Stimulated activated CD4-positive, alpha-beta T cell treated with anti-CD3 and anti-CD28 coated beads, TNF-alpha, amount 100 ng/mL, for 24 hours (primary cell): ENCODE measurements around the gene ABCG8.

Experiments
- DNase-seq, 3 experiments: peaks; one replicate each; pipeline ENCODE4 v3.0.0-alpha.2; 2020; ENCODE audit warnings: low read depth in 3 of 3

Gene ABCG8

DNA sequence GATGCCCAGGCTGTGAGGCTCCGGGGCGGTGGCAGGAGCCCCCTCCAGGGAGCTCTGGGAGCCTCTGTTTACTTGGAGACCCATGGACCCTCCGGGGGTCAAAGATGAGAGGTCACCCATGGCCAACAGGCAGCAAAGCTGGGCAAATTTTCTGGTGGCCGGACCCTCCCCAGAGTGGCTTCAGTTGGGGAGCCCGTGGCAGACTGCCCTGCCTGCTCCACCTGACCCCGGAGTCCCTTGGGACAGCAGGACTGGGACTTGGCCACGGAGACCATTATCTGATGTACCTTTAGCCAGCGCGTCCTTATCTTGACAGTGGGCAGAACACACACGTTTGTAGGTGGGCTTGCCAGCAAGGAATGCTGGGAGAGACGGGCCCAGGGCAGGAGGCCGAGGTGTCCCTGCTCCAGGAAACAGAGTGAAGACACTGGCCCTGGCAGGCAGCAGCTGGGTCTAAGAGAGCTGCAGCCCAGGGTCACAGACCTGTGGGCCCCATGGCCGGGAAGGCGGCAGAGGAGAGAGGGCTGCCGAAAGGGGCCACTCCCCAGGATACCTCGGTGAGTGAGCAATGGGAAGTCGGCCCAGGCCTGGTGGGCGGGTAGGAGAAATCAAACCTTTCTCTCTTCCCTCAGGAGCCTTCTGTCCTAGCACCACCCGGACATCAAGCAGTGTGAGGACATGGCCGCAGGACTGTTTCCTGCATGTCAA, at the start of gene ABCG8, which contains the start of gene ABCG5:
TSS of gene ABCG8 (plus strand) at position 412 of the 708 bp plus-strand sequence. CDS start at position 495, 83 bp downstream.
TSS of gene ABCG5 (minus strand) at position 280 of the 708 bp plus-strand sequence. CDS start at position 120, 160 bp downstream.
- DNase-seq = no peak

DNA sequence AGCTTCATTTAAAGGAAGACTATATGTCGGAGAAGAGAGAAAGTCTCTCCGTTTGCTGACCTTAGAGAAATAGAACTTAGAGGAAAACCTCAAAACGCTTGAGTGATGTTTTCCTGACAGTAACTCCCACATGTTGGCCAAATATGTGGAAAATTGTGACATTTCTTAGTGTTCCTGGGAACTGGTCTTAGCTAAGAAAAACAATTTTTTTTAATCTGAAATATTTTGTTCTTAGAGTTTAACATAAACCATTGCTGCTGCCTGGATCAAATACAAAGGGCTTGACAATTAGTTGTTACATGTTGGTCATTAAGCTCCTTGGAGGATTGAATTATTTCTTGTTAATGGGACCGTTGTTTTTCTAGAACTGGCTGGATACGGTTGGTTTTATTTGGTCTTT, 48.6 kb upstream of the ABCG8 start:
- no peak for DNase-seq

DNA sequence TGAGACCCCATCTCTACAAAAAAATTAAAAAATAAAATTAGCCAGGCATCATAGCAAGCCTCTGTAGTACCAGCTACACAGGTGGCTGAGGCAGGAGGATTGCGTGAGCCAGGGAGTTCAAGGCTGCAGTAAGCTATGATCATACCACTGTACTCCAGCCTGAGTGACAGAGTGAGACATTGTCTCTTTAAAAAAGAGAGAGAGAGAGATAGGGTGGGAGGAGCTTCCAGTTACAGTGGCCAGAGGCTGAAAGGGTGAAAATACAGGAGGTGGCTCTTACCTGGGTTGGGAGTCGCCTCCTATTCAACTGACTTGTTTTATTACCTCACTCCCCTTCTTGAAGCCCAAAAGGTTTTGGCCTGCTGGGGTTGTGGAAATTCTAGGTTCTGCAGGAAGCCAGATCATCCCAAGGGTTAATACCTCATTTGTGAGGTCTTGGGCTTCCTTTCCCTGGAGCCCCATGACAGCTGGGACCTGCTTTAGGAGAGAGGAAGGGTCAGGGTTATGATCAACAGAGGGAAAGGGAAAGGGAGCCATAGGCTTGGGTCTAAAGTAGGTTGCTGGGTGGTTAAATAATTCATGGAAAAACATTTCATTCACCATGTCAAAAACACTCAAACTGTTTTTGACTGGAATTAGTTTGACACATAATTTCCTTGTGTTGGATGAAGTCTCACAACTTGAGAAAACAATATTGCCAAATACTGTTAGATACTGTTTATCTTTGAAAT, 47.6 kb upstream of the ABCG8 start:
- DNase-seq = no peak

DNA sequence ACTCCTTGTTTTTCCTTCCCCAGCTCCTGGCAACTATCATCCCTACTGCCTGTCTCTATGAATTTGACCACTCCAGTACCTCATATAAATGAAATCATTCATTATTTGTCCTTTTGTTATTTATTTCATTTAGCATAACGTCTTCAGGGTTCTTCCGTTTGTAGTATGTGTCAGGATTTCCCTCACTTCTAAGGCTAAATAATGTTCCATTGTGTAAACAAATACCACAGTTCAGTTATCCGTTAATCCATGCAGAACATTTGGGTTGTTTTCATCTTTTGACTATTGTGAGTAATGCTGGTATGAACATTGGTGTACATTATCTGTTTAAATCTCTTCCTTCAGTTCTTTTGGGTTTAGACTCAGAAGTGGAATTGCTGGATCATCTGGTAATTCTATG, 46.1 kb upstream of the ABCG8 start:
- DNase-seq = no peak

DNA sequence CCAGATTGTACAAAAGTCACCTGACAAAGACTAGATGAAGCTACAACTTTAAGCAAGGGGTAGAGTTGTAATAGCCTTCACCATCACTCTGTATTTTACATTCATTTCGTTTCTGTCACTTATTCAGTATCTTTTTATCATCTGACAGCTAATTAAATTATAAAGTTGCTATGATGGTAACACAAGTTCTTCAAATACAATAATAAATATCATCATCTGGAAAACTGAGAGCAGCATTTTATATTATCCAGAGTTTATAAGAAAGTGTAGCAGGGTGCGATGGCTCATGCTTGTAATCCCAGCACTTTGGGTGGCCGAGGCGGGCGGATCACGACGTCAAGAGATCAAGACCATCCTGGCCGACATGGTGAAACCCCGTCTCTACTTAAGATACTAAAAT, 43.8 kb upstream of the ABCG8 start:
- no peak for DNase-seq

DNA sequence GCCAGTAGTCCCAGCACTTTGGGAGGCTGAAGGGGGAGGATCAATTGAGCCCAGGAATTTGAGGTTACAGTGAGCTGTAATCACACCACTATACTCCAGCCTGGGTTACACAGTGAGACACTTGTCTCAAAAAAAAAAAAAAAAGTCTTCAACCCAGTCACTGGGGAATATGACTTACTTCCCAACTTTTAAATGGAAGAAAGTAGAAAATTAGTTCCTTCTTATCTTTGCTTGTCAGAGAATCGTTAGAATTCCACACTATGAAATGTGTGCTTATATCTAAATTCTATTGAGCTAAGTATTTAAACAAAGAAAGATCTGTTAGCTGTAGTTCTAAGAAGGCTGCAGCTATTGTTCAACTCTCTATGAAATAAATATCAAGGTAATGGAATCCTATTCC, 42.6 kb upstream of the ABCG8 start:
- no peak for DNase-seq

DNA sequence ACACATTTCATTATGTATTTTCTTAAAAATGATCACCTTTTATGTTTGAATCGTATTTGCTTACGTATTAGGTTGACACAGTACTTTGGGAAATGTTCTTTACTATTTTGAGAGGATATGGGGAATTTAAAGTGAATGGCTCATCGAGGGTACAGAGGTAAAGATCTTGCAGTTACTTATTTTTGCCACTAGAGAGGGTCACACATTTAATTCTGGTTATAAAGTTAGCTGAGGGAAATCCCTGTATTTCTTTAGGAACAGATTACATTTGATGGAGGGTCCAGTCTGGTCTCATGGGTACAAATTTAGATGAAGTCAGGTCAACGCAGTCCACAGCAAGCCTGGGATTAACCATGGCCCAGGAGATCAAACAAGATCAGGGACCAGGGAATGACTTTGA, 40.5 kb upstream of the ABCG8 start:
- no peak for DNase-seq

DNA sequence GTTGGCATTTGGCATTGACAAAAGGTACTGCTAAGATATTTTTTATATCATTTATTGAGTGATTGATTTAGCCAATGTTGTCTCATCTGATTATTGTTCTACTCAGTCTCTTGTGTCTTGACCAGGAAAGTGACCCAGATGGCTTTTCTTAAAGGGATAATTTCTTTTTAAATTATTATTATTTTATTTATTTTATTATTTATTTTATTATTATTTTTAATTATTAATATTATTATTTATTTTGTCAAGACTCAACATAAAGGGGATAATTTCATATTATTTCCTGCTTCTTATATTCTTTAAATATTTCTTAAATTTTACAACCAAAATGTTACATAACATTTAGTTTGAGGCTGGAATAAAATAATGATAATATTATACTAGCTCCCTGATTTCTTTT, 37.9 kb upstream of the ABCG8 start:
- DNase-seq = no peak

DNA sequence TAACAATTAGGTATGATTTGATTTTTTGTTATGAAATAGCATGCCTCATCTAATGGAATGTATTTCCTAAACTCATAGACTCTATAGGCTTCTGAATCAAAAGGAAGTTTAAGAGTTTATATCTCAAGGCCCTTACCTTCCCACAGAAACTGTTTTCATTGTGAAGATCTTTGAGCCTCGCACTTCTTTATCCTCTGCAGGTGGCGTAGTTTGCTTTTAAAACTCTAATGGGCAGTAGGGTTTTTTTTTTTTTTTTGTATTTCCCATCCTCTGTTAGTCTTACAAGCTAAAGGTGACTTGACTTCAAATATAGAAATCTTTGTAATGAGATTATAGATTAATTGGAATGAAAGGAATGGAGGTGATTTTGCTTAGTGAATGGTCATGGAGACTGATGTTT, 36.6 kb upstream of the ABCG8 start:
- no peak for DNase-seq

DNA sequence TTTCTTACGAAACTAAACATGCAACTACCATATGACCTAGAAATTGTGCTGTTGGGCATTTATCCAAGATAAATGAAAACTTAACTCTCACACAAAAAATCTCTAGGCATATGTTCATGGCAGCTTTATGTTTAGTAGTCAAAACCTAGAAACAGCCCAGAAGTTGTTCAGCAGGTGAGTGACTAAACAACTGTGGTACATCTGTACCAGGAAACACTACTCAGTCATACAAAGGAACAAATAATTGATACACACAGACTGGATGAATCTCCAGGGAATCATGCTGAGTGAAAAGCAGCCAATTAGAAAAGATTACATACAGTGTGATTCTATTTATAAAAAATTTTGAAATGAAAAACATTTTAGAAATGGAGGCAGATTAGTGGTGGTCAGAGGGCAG, 35.7 kb upstream of the ABCG8 start:
- no peak for DNase-seq

DNA sequence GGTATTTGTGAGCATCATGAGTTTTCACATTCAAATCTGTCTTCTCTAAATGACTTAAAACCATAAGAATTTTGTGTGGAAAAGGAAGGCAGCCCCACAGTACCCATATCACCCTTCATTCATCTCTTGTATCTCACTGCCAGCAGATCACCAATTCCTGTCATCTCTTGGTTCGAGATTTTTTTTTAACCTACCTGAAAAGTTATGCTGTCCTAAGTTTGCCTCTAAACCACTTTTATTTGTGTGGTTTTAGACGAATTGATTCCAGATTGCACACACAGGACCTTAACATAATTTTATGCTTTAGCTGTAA, 32.1 kb upstream of the ABCG8 start:
- no peak for DNase-seq

DNA sequence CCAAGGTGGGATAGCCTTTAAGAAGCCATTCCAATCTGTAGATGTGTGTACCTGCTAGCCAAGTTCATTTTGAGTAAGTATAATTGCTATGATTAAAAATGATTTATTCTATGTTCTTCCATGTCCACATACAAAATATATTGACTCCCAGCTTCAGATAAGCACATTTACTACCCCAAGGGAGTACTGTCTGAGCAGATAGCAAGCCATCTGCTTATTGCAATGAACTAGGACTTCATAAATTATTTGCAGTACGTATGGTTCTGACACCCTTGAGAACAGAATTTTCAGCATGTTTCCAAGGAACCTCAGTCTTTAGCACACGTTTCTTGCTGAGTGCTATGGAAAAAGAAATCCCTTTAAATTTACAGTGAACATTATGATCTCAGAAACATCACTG, 28.3 kb upstream of the ABCG8 start:
- no peak for DNase-seq

DNA sequence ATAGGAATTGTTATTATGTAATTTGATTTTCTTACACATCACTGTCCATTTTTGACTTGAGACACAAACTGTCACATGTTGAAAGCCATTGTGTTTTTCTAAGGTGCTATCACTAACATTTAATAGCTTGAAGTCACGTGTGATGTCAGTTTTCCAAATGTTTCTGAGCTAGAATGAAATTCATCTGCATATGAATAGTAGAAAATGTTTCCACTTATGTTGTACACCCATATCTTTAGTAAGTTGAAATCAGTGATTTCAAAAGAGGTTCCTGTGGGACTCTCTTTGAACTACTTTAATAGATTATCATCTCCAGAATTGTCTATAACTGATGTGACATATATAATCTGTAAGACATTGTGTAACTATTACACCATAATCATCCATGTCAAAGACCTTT, 27.9 kb upstream of the ABCG8 start:
- DNase-seq = no peak

DNA sequence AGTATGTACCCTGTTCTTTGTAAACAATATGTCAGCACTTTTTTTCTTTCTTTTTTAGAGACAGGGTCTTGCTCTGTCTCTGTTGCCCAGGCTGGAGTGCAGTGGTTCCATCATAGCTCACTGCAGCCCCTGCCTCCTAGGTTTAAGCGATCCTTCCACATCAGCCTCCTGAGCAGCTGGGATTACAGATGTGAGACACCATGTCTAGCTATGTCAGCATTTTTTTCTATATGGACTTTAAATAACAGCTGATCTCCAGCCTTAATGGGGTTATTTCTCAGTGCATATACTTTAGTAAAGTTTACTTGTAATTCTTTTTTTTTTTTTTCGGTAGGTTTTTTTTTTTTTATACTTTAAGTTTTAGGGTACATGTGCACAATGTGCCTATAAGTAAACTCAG, 26.8 kb upstream of the ABCG8 start:
- DNase-seq = no peak

DNA sequence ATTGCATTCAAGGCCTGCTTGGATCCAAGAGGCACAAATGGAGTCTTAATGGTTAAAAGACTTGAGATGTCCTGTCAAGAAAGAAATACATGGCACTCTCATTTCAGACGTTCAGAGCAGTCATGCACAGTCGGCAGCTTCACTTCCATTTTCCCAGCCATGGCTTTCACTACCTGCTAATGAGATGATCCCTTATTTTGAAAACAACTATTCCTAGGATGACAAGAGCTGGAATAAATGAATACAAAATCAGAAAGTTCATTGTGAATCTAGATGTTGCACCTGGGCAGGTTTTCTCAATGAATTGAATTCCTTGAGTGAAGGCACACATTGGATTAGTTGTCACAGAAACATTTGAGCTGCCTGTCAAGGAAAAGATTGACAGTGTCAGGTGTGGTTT, 25.8 kb upstream of the ABCG8 start:
- DNase-seq = no peak

DNA sequence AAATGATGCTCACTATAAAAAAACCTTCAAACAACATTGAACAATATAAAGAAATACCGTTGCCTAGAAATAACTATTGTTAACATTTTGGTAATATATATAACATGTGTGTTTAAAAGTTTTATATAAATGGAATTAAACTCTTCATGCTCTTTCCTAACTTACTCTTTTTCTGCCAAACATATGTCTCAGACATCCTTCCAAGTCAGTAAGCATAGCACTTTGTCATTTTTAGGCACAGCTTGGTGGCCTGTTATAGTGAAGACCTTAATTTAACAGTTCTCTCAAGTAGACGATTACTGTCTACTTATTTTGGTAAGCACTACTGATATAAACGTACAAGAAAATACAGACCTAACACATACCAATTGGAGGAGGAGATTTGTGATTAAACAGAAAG, 24.1 kb upstream of the ABCG8 start:
- no peak for DNase-seq

DNA sequence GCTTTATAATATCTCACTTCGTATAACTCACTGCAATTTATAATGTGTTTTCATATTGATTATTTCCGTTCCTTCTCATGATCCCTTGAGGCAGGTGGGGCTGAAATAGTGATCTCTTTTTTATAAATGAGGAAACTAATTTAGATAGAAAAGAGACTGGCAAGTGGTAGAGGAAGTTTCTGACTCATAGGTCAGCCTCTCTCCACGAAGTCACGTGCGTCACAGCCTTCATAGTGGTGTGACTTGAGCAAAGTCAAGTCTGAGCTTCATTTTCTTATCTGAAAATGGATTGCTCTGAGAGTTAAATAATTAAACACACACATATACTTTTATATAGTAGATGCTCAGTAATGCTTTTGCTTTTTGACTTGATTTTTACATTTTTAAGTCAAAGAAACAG, 20.0 kb upstream of the ABCG8 start:
- peak in 1 of 3 experiments; percentile 14 for DNase-seq

DNA sequence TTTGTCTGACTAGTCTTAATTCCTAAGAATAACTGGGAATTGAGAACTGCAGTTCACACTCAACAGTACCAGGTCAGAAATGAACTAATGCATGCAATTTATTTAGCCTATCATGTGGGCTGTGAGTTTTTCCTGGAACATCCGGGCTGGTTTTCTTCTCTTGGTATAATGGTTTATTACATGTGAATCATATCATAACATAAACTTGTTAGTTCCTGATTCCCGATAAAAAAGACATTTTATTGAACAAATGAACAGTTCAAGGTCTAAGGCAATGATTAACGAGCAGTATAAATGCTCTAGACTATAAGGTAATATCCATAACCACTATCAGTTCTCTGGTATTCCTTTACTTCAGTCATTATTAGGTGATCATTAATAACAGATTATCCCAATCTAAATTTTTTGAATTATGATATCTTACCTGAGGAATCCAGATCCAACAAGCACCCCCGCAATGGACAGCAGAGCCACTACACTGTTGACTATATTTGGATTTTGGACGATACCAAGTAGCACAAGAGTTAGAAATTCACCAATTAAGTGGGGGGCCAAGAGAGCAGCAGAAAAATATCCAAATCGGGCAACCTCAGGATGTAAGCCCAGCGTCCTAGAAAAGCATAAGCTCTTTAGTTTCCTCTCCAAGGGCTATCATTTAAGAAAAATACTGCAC, 19.1 kb upstream of the ABCG8 start:
- no peak for DNase-seq

DNA sequence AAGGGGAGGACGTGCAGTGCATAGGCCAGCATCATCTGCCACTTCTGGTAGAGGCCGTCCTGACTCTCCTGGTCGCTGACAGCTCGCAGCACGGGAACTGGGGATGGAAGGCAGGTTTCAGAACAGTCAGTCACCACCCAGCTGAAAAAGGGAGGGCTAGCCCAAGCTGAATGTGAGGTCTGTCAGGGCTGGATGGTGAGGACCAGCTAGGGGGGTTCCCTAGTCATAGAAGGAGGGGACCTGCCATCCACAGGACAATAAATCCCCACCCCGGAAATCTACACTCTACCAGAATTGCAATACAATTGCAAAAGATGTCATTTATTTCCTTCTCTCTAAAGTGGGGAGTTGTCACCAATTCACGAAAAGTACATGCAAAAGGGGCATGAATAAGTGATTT, 15.9 kb upstream of the ABCG8 start:
- no peak for DNase-seq

DNA sequence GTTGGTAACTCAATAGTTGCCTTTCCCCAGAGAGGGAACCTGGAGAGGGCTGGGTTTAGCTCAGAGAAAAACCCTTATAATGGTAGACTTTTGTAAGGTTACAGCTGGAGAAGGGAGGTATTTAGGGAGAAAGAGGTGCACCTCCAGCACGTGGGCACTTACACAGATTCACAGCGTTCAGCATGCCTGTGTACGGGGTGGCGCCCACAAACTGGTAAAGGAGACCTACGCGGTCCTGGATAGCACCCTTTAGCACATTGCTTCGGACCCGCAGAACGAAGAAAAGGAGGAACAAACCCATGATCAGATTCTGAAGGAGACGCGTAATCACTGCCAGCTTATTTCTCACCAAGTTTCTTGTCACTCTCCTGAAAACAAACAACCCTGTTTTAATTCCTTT, 15.0 kb upstream of the ABCG8 start:
- DNase-seq = no peak

DNA sequence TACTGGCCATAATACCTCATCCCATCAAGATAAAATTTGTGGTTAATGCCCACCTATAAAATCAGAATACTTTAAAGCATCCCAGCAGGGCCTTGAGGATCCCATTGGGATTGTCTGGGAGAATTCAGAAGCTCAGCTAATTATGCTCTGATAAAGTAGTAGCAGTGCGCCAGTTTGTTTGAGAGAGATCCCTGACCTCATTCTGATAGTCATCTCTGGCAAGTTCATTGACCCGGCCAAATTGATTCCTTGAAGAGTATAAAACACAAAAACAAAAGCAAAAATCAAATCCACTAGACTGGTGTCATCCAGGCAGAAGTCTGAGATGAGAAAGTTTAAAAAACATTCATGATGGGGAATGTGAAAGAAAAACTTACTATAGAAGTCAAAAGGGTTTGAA, 14.3 kb upstream of the ABCG8 start:
- DNase-seq = no peak

DNA sequence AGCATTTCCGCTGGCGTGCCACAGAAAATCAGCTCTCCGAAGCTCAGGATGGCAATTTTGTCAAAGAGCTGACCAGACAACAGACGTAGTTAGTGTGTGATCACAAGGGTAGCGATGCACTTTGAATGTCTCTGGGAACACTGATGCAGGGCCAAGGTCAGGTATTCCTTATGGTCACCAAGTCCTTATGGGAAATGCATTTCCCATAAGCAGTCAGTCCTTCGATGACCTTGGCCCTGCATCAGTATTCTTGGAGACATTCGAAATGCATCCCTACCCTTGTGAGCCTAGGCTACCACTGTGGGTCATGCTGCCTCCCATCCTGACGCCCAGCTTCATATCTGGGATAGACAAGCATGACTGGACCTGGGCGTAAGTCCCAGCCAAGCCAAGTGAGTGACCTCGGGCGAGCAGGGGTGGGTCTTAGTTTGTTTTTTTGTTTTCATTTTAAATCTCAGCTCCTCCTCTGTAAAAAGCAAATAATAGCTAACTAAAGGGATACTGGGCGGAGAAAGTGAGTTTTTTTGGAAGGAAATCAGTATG, 13.7 kb upstream of the ABCG8 start:
- DNase-seq = no peak

DNA sequence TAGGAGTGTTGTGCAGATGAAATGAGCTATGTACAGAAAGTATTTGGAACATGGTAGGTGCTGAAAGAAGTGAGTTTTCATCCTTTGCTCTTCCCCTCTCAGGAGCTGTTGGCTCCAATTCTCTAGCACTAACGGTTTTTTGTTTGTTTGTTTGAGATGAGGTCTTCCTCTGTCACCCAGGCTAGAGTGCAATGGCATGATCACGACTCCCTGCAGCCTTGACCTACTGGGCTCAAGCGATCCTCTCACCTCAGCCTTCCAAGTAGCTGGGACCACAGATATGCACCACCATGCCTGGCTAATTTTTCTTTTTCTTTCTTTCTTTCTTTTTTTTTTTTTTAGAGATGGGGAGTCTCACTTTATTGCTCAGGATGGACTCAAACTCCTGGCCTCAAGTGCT, 12.9 kb upstream of the ABCG8 start:
- no peak for DNase-seq
